Lower leg skin (tissue), 3 donors: ENCODE measurements around the gene MBD6.
"Not testable (repeated sequence)": the region's sequence is repeated elsewhere in the genome, so short reads cannot be mapped to it uniquely, and the experiment has no call there.

Source experiments
- POLR2A ChIP-seq, 2 donors: fragments of 450-650 bp; IDR thresholded peaks; one replicate each; pipeline ENCODE4 v1.6.1; 2016 to 2017; ENCODE audit warnings: antibody characterized with exemption in 2 of 2, mild to moderate bottlenecking in 1 of 2, moderate library complexity in 1 of 2
- TF ChIP-seq, protein P1 (sequence below), 3 donors: fragments of 450-650 bp; IDR thresholded peaks; one replicate each; pipeline ENCODE4 v1.5.1; 2016; ENCODE audit warnings: antibody characterized with exemption in 3 of 3, mild to moderate bottlenecking in 3 of 3, moderate library complexity in 2 of 3

DNA sequence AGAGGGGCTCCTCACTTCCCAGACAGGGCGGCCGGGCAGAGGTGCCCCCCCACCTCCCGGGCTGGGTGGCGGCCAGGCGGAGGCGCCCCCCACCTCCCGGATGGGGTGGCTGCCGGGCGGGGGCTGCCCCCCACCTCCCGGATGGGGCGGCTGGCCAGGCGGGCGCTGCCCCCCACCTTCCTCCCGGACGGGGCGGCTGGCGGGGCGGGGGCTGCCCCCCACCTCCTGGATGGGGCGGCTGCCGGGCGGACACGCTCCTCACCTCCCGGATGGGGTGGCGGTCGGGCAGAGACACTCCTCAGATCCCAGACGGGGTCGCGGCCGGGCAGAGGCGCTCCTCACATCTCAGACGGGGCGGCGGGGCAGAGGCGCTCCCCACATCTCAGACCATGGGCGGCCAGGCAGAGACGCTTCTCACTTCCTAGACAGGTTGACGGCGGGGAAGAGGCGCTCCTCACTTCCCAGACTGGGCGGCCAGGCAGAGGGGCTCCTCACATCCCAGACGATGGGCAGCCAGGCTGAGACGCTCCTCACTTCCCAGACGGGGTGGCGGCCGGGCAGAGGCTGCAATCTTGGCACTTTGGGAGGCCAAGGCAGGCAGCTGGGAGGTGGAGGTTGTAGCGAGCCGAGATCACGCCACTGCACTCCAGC, 27.4 kb upstream of the MBD6 start:
- TF ChIP-seq, protein P1, sequence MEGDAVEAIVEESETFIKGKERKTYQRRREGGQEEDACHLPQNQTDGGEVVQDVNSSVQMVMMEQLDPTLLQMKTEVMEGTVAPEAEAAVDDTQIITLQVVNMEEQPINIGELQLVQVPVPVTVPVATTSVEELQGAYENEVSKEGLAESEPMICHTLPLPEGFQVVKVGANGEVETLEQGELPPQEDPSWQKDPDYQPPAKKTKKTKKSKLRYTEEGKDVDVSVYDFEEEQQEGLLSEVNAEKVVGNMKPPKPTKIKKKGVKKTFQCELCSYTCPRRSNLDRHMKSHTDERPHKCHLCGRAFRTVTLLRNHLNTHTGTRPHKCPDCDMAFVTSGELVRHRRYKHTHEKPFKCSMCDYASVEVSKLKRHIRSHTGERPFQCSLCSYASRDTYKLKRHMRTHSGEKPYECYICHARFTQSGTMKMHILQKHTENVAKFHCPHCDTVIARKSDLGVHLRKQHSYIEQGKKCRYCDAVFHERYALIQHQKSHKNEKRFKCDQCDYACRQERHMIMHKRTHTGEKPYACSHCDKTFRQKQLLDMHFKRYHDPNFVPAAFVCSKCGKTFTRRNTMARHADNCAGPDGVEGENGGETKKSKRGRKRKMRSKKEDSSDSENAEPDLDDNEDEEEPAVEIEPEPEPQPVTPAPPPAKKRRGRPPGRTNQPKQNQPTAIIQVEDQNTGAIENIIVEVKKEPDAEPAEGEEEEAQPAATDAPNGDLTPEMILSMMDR (IDR thresholded peaks at IDR 0.05), result not testable (repeated sequence)
- not testable (repeated sequence) for TF ChIP-seq POLR2A (IDR thresholded peaks at IDR 0.05)
